Pulmonary artery endothelial cell (primary cell): ENCODE measurements around the gene SLC35F3. TPM values are rescaled to one million over a fixed set of nuclear protein-coding genes. Genes with fewer than 3 reads are reported as not detected.
"Not testable (repeated sequence)": the region's sequence is repeated elsewhere in the genome, so short reads cannot be mapped to it uniquely, and the experiment has no call there.

Experiments used
- DNase-seq: peaks from one replicate; pipeline ENCODE4 v3.0.0-alpha.2; 2011; ENCODE audit warnings: low read depth, low spot score
- total RNA-seq: library from RNA; depleted of rRNA; stranded (reverse); fragments of >200 nt; gene quantifications from 2 replicates; pipeline ENCODE4 v1.2.3, GENCODE V29; 2014

SLC35F3 gene
- total RNA-seq, 1 donor from 2014 or later, result not detected

- no peak for DNase-seq
Observed at GRCh38 chr1:234185438-234185837, 281.0 kb downstream of the SLC35F3 start.

- DNase-seq, result no peak
Observed at GRCh38 chr1:234186037-234186688, 281.7 kb downstream of the SLC35F3 start.

GRCh38 chr1:234188454-234188792, 283.9 kb downstream of the SLC35F3 start:
- no peak for DNase-seq

- no peak for DNase-seq
Observed at GRCh38 chr1:234197839-234198238, 293.4 kb downstream of the SLC35F3 start.

- DNase-seq, result no peak
Observed at GRCh38 chr1:234199476-234200127, 295.1 kb downstream of the SLC35F3 start.

- DNase-seq, result no peak
Observed at GRCh38 chr1:234200566-234200965, 296.1 kb downstream of the SLC35F3 start.

GRCh38 chr1:234201600-234201999, 297.1 kb downstream of the SLC35F3 start:
- DNase-seq, result no peak

- no peak for DNase-seq
Observed at GRCh38 chr1:234205966-234206365, 301.5 kb downstream of the SLC35F3 start.

GRCh38 chr1:234206651-234207284, 302.3 kb downstream of the SLC35F3 start:
- no peak for DNase-seq

- DNase-seq, result no peak
Observed at GRCh38 chr1:234208351-234208750, 303.9 kb downstream of the SLC35F3 start.

GRCh38 chr1:234208791-234209190, 304.3 kb downstream of the SLC35F3 start:
- no peak for DNase-seq

- not testable (repeated sequence) for DNase-seq
Observed at GRCh38 chr1:234210429-234210828, 306.0 kb downstream of the SLC35F3 start.

- not testable (repeated sequence) for DNase-seq
Observed at GRCh38 chr1:234211855-234212254, 307.4 kb downstream of the SLC35F3 start.

GRCh38 chr1:234212764-234213657, 308.5 kb downstream of the SLC35F3 start:
- DNase-seq, result no peak

- DNase-seq, result no peak
Observed at GRCh38 chr1:234213658-234214128, 309.2 kb downstream of the SLC35F3 start.

GRCh38 chr1:234214129-234214910, 309.8 kb downstream of the SLC35F3 start:
- DNase-seq, result no peak

- no peak for DNase-seq
Observed at GRCh38 chr1:234214911-234215892, 310.7 kb downstream of the SLC35F3 start.

GRCh38 chr1:234216116-234216703, 311.7 kb downstream of the SLC35F3 start:
- DNase-seq, result no peak

GRCh38 chr1:234217316-234217840, 312.9 kb downstream of the SLC35F3 start:
- DNase-seq, result no peak
